ENCODE data around the gene NTM. TPM values are rescaled to one million over a fixed set of nuclear protein-coding genes. Genes with fewer than 3 reads are reported as not detected.

Gene NTM
- polyA plus RNA-seq, 1 donor from 2014 or later, result 39.4 TPM

DNA sequence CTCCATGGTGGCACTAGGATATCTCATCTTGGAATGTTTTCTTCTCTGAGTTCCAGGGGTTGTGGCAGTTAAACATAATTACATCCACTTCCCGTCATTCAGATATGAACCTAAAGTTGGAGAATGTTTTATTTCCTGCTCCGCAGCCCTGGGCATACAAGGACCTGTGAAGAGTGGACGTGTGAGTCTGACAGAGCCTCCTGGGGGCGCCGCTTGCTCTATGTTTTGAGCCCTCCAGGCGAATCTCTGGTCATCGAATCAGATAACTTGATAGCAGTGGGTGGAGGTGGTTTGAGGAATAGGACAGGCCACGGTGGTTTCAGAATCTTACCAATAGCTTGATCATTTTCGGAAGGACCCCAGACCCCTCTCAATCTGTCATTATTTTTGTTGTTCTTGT, 174.2 kb downstream of the NTM start:
- TF ChIP-seq POLR2AphosphoS5 (IDR thresholded peaks at IDR 0.05), result no peak
- no peak for TF ChIP-seq RAD21 (conservative IDR thresholded peaks at IDR 0.05)
- TF ChIP-seq SMC3 (conservative IDR thresholded peaks at IDR 0.05; ENCODE audit: poor library complexity), result no peak
- TF ChIP-seq, protein P1, sequence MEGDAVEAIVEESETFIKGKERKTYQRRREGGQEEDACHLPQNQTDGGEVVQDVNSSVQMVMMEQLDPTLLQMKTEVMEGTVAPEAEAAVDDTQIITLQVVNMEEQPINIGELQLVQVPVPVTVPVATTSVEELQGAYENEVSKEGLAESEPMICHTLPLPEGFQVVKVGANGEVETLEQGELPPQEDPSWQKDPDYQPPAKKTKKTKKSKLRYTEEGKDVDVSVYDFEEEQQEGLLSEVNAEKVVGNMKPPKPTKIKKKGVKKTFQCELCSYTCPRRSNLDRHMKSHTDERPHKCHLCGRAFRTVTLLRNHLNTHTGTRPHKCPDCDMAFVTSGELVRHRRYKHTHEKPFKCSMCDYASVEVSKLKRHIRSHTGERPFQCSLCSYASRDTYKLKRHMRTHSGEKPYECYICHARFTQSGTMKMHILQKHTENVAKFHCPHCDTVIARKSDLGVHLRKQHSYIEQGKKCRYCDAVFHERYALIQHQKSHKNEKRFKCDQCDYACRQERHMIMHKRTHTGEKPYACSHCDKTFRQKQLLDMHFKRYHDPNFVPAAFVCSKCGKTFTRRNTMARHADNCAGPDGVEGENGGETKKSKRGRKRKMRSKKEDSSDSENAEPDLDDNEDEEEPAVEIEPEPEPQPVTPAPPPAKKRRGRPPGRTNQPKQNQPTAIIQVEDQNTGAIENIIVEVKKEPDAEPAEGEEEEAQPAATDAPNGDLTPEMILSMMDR (IDR thresholded peaks at IDR 0.05; ENCODE audit: poor library complexity, severe bottlenecking), result no peak
- H3K4me3 ChIP-seq (ENCODE audit: low read length), result no peak overlapping the region
- no peaks in the 10 kb centered on the region for H4K20me1 ChIP-seq (ENCODE audit: insufficient read depth)
- no peaks in the 10 kb centered on the region for H3K79me2 ChIP-seq (replicated peaks; ENCODE audit: insufficient read depth, low read length)
- H2AFZ ChIP-seq (ENCODE audit: low read depth, low read length), result no peak overlapping the region
- H3K27me3 ChIP-seq (ENCODE audit: insufficient read depth, low read depth, low read length), result no peaks in the 10 kb centered on the region
- no peak overlapping the region for H3K9ac ChIP-seq (ENCODE audit: low read length)
- H3K27ac ChIP-seq (ENCODE audit: low read length), result no peak overlapping the region
- no peaks in the 10 kb centered on the region for H3K9me3 ChIP-seq (ENCODE audit: low read length)
- no peaks in the 10 kb centered on the region for H3K9me2 ChIP-seq (ENCODE audit: insufficient read depth, low read length)
- no peaks in the 10 kb centered on the region for H3F3A ChIP-seq (ENCODE audit: insufficient read depth, low read length, poor library complexity, severe bottlenecking)
- no peaks in the 10 kb centered on the region for H3K36me3 ChIP-seq (ENCODE audit: insufficient read depth, low read length)
- H3K4me2 ChIP-seq (ENCODE audit: low read length), result no peak overlapping the region

DNA sequence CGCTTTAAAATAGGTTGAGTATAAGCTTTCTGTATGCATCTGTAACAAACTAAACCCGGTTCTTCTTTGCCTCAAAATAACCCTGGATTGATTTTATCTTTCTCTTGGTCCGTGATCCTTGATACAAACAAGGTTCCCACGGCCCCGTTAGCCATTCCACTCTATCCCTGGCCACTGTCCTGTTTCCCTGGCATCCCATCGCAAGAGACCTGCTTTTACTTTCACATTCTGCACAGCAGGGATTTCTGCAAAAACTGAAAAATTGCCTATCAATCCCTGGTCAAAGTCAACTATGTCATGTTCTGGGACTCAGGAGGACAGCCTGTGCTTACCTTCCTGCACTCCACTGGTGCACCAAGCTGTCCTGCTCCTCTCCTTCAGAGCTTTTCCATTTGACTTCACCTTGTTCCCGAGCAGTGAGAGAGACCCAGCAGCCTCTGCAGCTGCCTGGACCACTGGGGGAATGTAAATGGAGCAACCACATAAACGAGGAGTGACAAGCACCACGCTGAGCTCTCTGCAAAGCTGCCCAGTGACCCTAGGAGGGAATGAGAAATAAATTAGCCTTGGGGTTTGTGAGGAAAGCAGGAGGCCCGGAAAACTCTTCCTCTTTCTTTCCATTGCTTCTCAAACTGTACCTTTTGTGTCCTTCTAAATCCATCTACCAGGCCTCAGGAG, 175.9 kb downstream of the NTM start:
- TF ChIP-seq, protein P1 (IDR thresholded peaks at IDR 0.05; ENCODE audit: poor library complexity, severe bottlenecking), result no peak
- TF ChIP-seq, protein P2, sequence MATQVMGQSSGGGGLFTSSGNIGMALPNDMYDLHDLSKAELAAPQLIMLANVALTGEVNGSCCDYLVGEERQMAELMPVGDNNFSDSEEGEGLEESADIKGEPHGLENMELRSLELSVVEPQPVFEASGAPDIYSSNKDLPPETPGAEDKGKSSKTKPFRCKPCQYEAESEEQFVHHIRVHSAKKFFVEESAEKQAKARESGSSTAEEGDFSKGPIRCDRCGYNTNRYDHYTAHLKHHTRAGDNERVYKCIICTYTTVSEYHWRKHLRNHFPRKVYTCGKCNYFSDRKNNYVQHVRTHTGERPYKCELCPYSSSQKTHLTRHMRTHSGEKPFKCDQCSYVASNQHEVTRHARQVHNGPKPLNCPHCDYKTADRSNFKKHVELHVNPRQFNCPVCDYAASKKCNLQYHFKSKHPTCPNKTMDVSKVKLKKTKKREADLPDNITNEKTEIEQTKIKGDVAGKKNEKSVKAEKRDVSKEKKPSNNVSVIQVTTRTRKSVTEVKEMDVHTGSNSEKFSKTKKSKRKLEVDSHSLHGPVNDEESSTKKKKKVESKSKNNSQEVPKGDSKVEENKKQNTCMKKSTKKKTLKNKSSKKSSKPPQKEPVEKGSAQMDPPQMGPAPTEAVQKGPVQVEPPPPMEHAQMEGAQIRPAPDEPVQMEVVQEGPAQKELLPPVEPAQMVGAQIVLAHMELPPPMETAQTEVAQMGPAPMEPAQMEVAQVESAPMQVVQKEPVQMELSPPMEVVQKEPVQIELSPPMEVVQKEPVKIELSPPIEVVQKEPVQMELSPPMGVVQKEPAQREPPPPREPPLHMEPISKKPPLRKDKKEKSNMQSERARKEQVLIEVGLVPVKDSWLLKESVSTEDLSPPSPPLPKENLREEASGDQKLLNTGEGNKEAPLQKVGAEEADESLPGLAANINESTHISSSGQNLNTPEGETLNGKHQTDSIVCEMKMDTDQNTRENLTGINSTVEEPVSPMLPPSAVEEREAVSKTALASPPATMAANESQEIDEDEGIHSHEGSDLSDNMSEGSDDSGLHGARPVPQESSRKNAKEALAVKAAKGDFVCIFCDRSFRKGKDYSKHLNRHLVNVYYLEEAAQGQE (IDR thresholded peaks at IDR 0.05; ENCODE audit: borderline replicate concordance), result no peak
- TF ChIP-seq RAD21 (conservative IDR thresholded peaks at IDR 0.05), result no peak
- no peak for TF ChIP-seq EZH2 (IDR thresholded peaks at IDR 0.05; ENCODE audit: borderline replicate concordance, insufficient read depth, low read length, poor library complexity, severe bottlenecking)
- TF ChIP-seq TAF1 (IDR thresholded peaks at IDR 0.05; ENCODE audit: low read depth), result no peak
- no peak for TF ChIP-seq POLR2AphosphoS5 (IDR thresholded peaks at IDR 0.05)
- no peak for TF ChIP-seq MXI1 (conservative IDR thresholded peaks at IDR 0.05; ENCODE audit: poor library complexity, severe bottlenecking)
- TF ChIP-seq SMC3 (conservative IDR thresholded peaks at IDR 0.05; ENCODE audit: poor library complexity), result no peak
- TF ChIP-seq EP300 (conservative IDR thresholded peaks at IDR 0.05; ENCODE audit: poor library complexity, severe bottlenecking), result no peak
- H3K9me2 ChIP-seq (ENCODE audit: insufficient read depth, low read length), result no peaks in the 10 kb centered on the region
- no peak overlapping the region for H3K4me2 ChIP-seq (ENCODE audit: low read length)
- no peaks in the 10 kb centered on the region for H3K36me3 ChIP-seq (ENCODE audit: insufficient read depth, low read length)
- no peaks in the 10 kb centered on the region for H3K9me3 ChIP-seq (ENCODE audit: low read length)
- no peaks in the 10 kb centered on the region for H3K79me2 ChIP-seq (replicated peaks; ENCODE audit: insufficient read depth, low read length)
- H3K4me3 ChIP-seq (ENCODE audit: low read length), result no peak overlapping the region
- no peak overlapping the region for H2AFZ ChIP-seq (ENCODE audit: low read depth, low read length)
- H3K27me3 ChIP-seq (ENCODE audit: insufficient read depth, low read depth, low read length), result no peaks in the 10 kb centered on the region
- H3K9ac ChIP-seq (ENCODE audit: low read length), result no peak overlapping the region
- H3F3A ChIP-seq (ENCODE audit: insufficient read depth, low read length, poor library complexity, severe bottlenecking), result no peaks in the 10 kb centered on the region
- no peaks in the 10 kb centered on the region for H4K20me1 ChIP-seq (ENCODE audit: insufficient read depth)
- H3K27ac ChIP-seq (ENCODE audit: low read length), result no peak overlapping the region

Measured in neural cell (in vitro differentiated cells).